ENCODE measurements around the gene GLT6D1. TPM values are rescaled to one million over a fixed set of nuclear protein-coding genes. Genes with fewer than 3 reads are reported as not detected.

GLT6D1 gene
- total and polyA plus RNA-seq, 2 donors, result 0.05 TPM; not detected in 1

- DNase-seq (ENCODE audit: low read depth in 6 of 9, low spot score in 9 of 9), result no peak
- 95% methylated on average over 8 of the region's 8 CpGs for WGBS
- Histone ChIP-seq H3K36me3 (ENCODE audit: control insufficient read depth in 2 of 2, insufficient read depth in 2 of 2, low read length in 1 of 2) (no peaks in the 10 kb centered on the region), H3K4me1 (ENCODE audit: control insufficient read depth in 2 of 2, insufficient read depth in 2 of 2, low read length in 2 of 2) (no peaks in the 10 kb centered on the region), H3K4me3 (ENCODE audit: low read length in 2 of 2) (no peak overlapping the region), H3K9me3 (ENCODE audit: control insufficient read depth in 2 of 2, insufficient read depth in 1 of 2, low read length in 1 of 2) (no peaks in the 10 kb centered on the region), H3K27ac (ENCODE audit: low read depth in 1 of 2, low read length in 1 of 2) (no peak overlapping the region), H3K27me3 (ENCODE audit: control insufficient read depth in 2 of 2, insufficient read depth in 1 of 2, low read length in 1 of 2) (no peaks in the 10 kb centered on the region)
Observed at GRCh38 chr9:135612437-135612836, 26.9 kb downstream of the GLT6D1 start.

GRCh38 chr9:135611875-135612209 lies 27.5 kb downstream of the GLT6D1 start:
- Histone ChIP-seq H3K27me3 (ENCODE audit: control insufficient read depth in 2 of 2, insufficient read depth in 1 of 2, low read length in 1 of 2) (no peaks in the 10 kb centered on the region), H3K4me3 (ENCODE audit: low read length in 2 of 2) (no peak overlapping the region), H3K36me3 (ENCODE audit: control insufficient read depth in 2 of 2, insufficient read depth in 2 of 2, low read length in 1 of 2) (no peaks in the 10 kb centered on the region), H3K27ac (ENCODE audit: low read depth in 1 of 2, low read length in 1 of 2) (no peak overlapping the region), H3K4me1 (ENCODE audit: control insufficient read depth in 2 of 2, insufficient read depth in 2 of 2, low read length in 2 of 2) (no peaks in the 10 kb centered on the region), H3K9me3 (ENCODE audit: control insufficient read depth in 2 of 2, insufficient read depth in 1 of 2, low read length in 1 of 2) (no peaks in the 10 kb centered on the region)
- DNase-seq (ENCODE audit: low read depth in 6 of 9, low spot score in 9 of 9), result no peak
- whole genome bisulfite sequencing, result 21% methylated on average over 4 of the region's 4 CpGs

GRCh38 chr9:135611142-135611874 lies 28.0 kb downstream of the GLT6D1 start:
- no peaks in the 10 kb centered on the region for H3K27me3 ChIP-seq (ENCODE audit: control insufficient read depth in 2 of 2, insufficient read depth in 1 of 2, low read length in 1 of 2)
- no peaks in the 10 kb centered on the region for H3K36me3 ChIP-seq (ENCODE audit: control insufficient read depth in 2 of 2, insufficient read depth in 2 of 2, low read length in 1 of 2)
- WGBS, result 91% methylated on average over 7 of the region's 7 CpGs
- no peaks in the 10 kb centered on the region for H3K4me1 ChIP-seq (ENCODE audit: control insufficient read depth in 2 of 2, insufficient read depth in 2 of 2, low read length in 2 of 2)
- H3K4me3 ChIP-seq (ENCODE audit: low read length in 2 of 2), result no peak overlapping the region
- no peaks in the 10 kb centered on the region for H3K9me3 ChIP-seq (ENCODE audit: control insufficient read depth in 2 of 2, insufficient read depth in 1 of 2, low read length in 1 of 2)
- no peak overlapping the region for H3K27ac ChIP-seq (ENCODE audit: low read depth in 1 of 2, low read length in 1 of 2)
- no peak for DNase-seq (ENCODE audit: low read depth in 6 of 9, low spot score in 9 of 9)

GRCh38 chr9:135610290-135611141 lies 28.8 kb downstream of the GLT6D1 start:
- DNase-seq (ENCODE audit: low read depth in 6 of 9, low spot score in 9 of 9), result no peak
- 85% methylated on average over 13 of the region's 13 CpGs for WGBS
- Histone ChIP-seq H3K9me3 (ENCODE audit: control insufficient read depth in 2 of 2, insufficient read depth in 1 of 2, low read length in 1 of 2) (no peaks in the 10 kb centered on the region), H3K4me3 (ENCODE audit: low read length in 2 of 2) (no peak overlapping the region), H3K36me3 (ENCODE audit: control insufficient read depth in 2 of 2, insufficient read depth in 2 of 2, low read length in 1 of 2) (no peaks in the 10 kb centered on the region), H3K27me3 (ENCODE audit: control insufficient read depth in 2 of 2, insufficient read depth in 1 of 2, low read length in 1 of 2) (no peaks in the 10 kb centered on the region), H3K4me1 (ENCODE audit: control insufficient read depth in 2 of 2, insufficient read depth in 2 of 2, low read length in 2 of 2) (no peaks in the 10 kb centered on the region), H3K27ac (ENCODE audit: low read depth in 1 of 2, low read length in 1 of 2) (no peak overlapping the region)

GRCh38 chr9:135609366-135609955 lies 29.9 kb downstream of the GLT6D1 start:
- H3K4me3 ChIP-seq (ENCODE audit: low read length in 2 of 2), result no peak overlapping the region
- no peak for DNase-seq (ENCODE audit: low read depth in 6 of 9, low spot score in 9 of 9)
- no peaks in the 10 kb centered on the region for H3K9me3 ChIP-seq (ENCODE audit: control insufficient read depth in 2 of 2, insufficient read depth in 1 of 2, low read length in 1 of 2)
- no peaks in the 10 kb centered on the region for H3K4me1 ChIP-seq (ENCODE audit: control insufficient read depth in 2 of 2, insufficient read depth in 2 of 2, low read length in 2 of 2)
- no peaks in the 10 kb centered on the region for H3K36me3 ChIP-seq (ENCODE audit: control insufficient read depth in 2 of 2, insufficient read depth in 2 of 2, low read length in 1 of 2)
- no peaks in the 10 kb centered on the region for H3K27me3 ChIP-seq (ENCODE audit: control insufficient read depth in 2 of 2, insufficient read depth in 1 of 2, low read length in 1 of 2)
- no peak overlapping the region for H3K27ac ChIP-seq (ENCODE audit: low read depth in 1 of 2, low read length in 1 of 2)
- 91% methylated on average over 17 of the region's 17 CpGs for WGBS

- WGBS, result 91% methylated on average over 15 of the region's 15 CpGs
- Histone ChIP-seq H3K4me3 (ENCODE audit: low read length in 2 of 2) (no peak overlapping the region), H3K4me1 (ENCODE audit: control insufficient read depth in 2 of 2, insufficient read depth in 2 of 2, low read length in 2 of 2) (no peaks in the 10 kb centered on the region), H3K27ac (ENCODE audit: low read depth in 1 of 2, low read length in 1 of 2) (no peak overlapping the region), H3K36me3 (ENCODE audit: control insufficient read depth in 2 of 2, insufficient read depth in 2 of 2, low read length in 1 of 2) (no peaks in the 10 kb centered on the region), H3K9me3 (ENCODE audit: control insufficient read depth in 2 of 2, insufficient read depth in 1 of 2, low read length in 1 of 2) (no peaks in the 10 kb centered on the region), H3K27me3 (ENCODE audit: control insufficient read depth in 2 of 2, insufficient read depth in 1 of 2, low read length in 1 of 2) (no peaks in the 10 kb centered on the region)
- DNase-seq (ENCODE audit: low read depth in 6 of 9, low spot score in 9 of 9), result no peak
Observed at GRCh38 chr9:135608999-135609317, 30.4 kb downstream of the GLT6D1 start.

GRCh38 chr9:135608294-135608998 lies 30.9 kb downstream of the GLT6D1 start:
- WGBS, result 89% methylated on average over 22 of the region's 22 CpGs
- DNase-seq (ENCODE audit: low read depth in 6 of 9, low spot score in 9 of 9), result no peak
- no peaks in the 10 kb centered on the region for H3K36me3 ChIP-seq (ENCODE audit: control insufficient read depth in 2 of 2, insufficient read depth in 2 of 2, low read length in 1 of 2)
- no peak overlapping the region for H3K27ac ChIP-seq (ENCODE audit: low read depth in 1 of 2, low read length in 1 of 2)
- no peak overlapping the region for H3K4me3 ChIP-seq (ENCODE audit: low read length in 2 of 2)
- H3K4me1 ChIP-seq (ENCODE audit: control insufficient read depth in 2 of 2, insufficient read depth in 2 of 2, low read length in 2 of 2), result no peaks in the 10 kb centered on the region
- H3K27me3 ChIP-seq (ENCODE audit: control insufficient read depth in 2 of 2, insufficient read depth in 1 of 2, low read length in 1 of 2), result no peaks in the 10 kb centered on the region
- H3K9me3 ChIP-seq (ENCODE audit: control insufficient read depth in 2 of 2, insufficient read depth in 1 of 2, low read length in 1 of 2), result no peaks in the 10 kb centered on the region

GRCh38 chr9:135607401-135608293 lies 31.7 kb downstream of the GLT6D1 start:
- no peak for DNase-seq (ENCODE audit: low read depth in 6 of 9, low spot score in 9 of 9)
- H3K27me3 ChIP-seq (ENCODE audit: control insufficient read depth in 2 of 2, insufficient read depth in 1 of 2, low read length in 1 of 2), result peaks cover 0 to 2% of the 10 kb centered on the region in 2 donors

More at GRCh38 chr9:135607401-135608293, 31.7 kb downstream of the GLT6D1 start:
- WGBS, result 89% methylated on average over 25 of the region's 25 CpGs
- Histone ChIP-seq H3K27ac (ENCODE audit: low read depth in 1 of 2, low read length in 1 of 2) (no peak overlapping the region), H3K4me3 (ENCODE audit: low read length in 2 of 2) (no peak overlapping the region), H3K9me3 (ENCODE audit: control insufficient read depth in 2 of 2, insufficient read depth in 1 of 2, low read length in 1 of 2) (no peaks in the 10 kb centered on the region), H3K36me3 (ENCODE audit: control insufficient read depth in 2 of 2, insufficient read depth in 2 of 2, low read length in 1 of 2) (no peaks in the 10 kb centered on the region), H3K4me1 (ENCODE audit: control insufficient read depth in 2 of 2, insufficient read depth in 2 of 2, low read length in 2 of 2) (no peaks in the 10 kb centered on the region)
